Ramos (cell line): ENCODE measurements around the gene SMARCC2.
"Not testable (repeated sequence)": the region's sequence is repeated elsewhere in the genome, so short reads cannot be mapped to it uniquely, and the experiment has no call there.

ENCODE experiments used
- in situ Hi-C: fragments of 300-500 bp; cut with MboI; formaldehyde crosslinking; loops from one replicate; pipeline ENCODE4 v1.14.3; 2022; ENCODE audit warnings: low sequenced_read_pairs; ENCODE audit not compliant: unreplicated experiment

SMARCC2 gene

GRCh38 chr12:56127888-56128669, 61.2 kb downstream of the SMARCC2 start, which contains the start of gene ESYT1:
ESYT1 (plus strand) TSS chr12:56128267; CDS start chr12:56128320, 53 bp downstream.
- in situ Hi-C loops = loop anchor here (5.0 to 10.0 kb wide), 2 partner anchors 59 to 337 kb away; partner anchors contain the start of genes SMARCC2 and SPRYD4

GRCh38 chr12:56127485-56127887, 61.8 kb downstream of the SMARCC2 start:
- in situ Hi-C loops = loop anchor here (5.0 to 10.0 kb wide), 2 partner anchors 60 to 337 kb away; partner anchors contain the start of genes SMARCC2 and SPRYD4

- in situ Hi-C loops = loop anchor here (5.0 to 10.0 kb wide), 2 partner anchors 61 to 338 kb away; partner anchors contain the start of genes SMARCC2 and SPRYD4
Measured at GRCh38 chr12:56126732-56127239, 62.5 kb downstream of the SMARCC2 start.

GRCh38 chr12:56124133-56124532, 65.2 kb downstream of the SMARCC2 start:
- in situ Hi-C loops = loop anchor here (10.0 kb wide), 1 partner anchor 341 kb away; the partner anchor contains the start of gene SPRYD4

GRCh38 chr12:56122637-56123036, 66.6 kb downstream of the SMARCC2 start:
- in situ Hi-C loops = loop anchor here (10.0 kb wide), 1 partner anchor 342 kb away; the partner anchor contains the start of gene SPRYD4

GRCh38 chr12:56121204-56121870, 67.9 kb downstream of the SMARCC2 start:
- in situ Hi-C loops = loop anchor here (10.0 kb wide), 1 partner anchor 343 kb away; the partner anchor contains the start of gene SPRYD4

GRCh38 chr12:56120158-56120846, 69.0 kb downstream of the SMARCC2 start:
- in situ Hi-C loops = loop anchor here (10.0 kb wide), 1 partner anchor 344 kb away; the partner anchor contains the start of gene SPRYD4

GRCh38 chr12:56119361-56119796, 69.9 kb downstream of the SMARCC2 start:
- in situ Hi-C loops = no loop called here

GRCh38 chr12:56118688-56119357, 70.5 kb downstream of the SMARCC2 start:
- in situ Hi-C loops = no loop called here

GRCh38 chr12:56117778-56118687, 71.2 kb downstream of the SMARCC2 start, which contains the start of gene ZC3H10:
ZC3H10 (plus strand) TSS chr12:56118266; CDS start chr12:56120563, 2,297 bp downstream.
- in situ Hi-C loops = no loop called here

GRCh38 chr12:56117082-56117706, 72.1 kb downstream of the SMARCC2 start:
- in situ Hi-C loops = not testable (repeated sequence)

GRCh38 chr12:56116267-56117081, 72.8 kb downstream of the SMARCC2 start, which contains the start of gene RPL41:
RPL41 (plus strand) TSS chr12:56116633.
- in situ Hi-C loops = no loop called here

- in situ Hi-C loops = no loop called here
Measured at GRCh38 chr12:56115329-56115728, 74.0 kb downstream of the SMARCC2 start.

GRCh38 chr12:56114084-56114483, 75.2 kb downstream of the SMARCC2 start:
- in situ Hi-C loops = no loop called here
